Islet of Langerhans (tissue), 1 donor: ENCODE results near the gene ZNF527.
A peak's percentile ranks its signal among the peaks of the same experiment; 100 is the strongest.
"Not testable (repeated sequence)": the region's sequence is repeated elsewhere in the genome, so short reads cannot be mapped to it uniquely, and the experiment has no call there.

Experiments used
- FAIRE-seq: peaks from one replicate; lab custom pipeline; 2011; peaks lifted over from hg19 to GRCh38; lab: Jason Lieb, UNC

The ZNF527 gene

DNA sequence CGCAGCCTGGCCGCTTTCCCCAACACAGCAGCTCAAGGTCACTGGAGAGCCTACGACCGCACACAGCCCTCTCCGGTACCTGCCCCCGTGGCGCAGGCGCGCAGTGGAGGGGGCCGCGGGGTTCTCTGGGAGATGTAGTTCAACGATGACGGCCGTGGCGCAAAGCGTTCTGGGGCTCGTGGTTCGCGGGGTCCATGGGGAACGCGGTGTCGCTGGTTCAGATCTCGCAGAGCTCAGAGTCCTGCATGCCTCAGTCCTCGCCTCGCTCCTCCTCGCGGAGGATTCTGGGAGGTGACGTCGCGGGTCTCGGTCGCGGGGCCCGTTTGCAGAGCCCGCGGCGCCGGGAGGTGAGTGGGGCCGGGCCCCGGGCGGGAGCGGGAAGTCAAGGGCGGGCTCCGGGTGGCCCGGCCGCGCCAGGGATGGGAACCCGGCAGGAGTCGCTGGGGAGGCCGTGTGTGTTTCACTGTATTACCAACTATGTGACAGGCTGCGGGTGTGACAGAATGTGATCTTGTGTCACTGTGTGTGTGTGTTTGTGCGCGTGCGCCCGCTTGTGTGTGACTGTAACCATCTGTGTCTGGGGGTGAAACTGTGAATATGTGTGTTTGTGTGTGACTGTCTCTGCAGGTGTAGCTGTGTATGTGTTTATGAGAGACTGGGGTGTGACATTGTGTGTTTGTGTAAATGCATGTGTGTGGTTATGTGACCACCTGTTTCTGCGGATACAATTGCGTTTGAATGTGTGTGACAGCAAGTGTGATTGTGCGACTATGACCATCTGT lies at the start of gene ZNF527:
TSS of gene ZNF527 (plus strand) at position 220 of the 782 bp plus-strand sequence. CDS start 3,100 bp downstream, outside the sequence.
- FAIRE-seq: peak; percentile 72

GRCh38 chr19:37329686-37330085 lies 41.2 kb upstream of the ZNF527 start:
- FAIRE-seq: no peak

DNA sequence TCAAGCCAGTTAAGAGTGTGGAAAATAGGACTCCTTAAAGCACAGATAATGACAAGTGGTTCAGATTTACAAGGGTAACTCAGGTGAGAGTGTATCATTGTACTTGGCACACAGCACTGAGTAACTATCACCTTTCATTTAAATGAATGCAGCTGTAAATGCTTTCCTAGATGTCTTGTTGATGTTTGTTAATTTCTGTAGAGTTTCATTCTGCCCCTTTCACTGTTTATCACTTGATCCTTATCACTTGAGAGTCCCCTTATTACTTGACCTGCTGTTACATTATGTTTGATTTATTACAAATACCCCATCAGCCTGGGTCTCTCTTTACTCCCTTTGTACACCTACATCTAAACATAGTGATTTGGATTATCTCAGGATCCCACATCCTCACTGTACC lies 38.1 kb upstream of the ZNF527 start:
- no peak for FAIRE-seq

- FAIRE-seq: no peak
Observed at GRCh38 chr19:37333457-37333856, 37.4 kb upstream of the ZNF527 start.

- FAIRE-seq: peak; percentile 47
Observed at GRCh38 chr19:37334179-37335071, 36.5 kb upstream of the ZNF527 start.

DNA sequence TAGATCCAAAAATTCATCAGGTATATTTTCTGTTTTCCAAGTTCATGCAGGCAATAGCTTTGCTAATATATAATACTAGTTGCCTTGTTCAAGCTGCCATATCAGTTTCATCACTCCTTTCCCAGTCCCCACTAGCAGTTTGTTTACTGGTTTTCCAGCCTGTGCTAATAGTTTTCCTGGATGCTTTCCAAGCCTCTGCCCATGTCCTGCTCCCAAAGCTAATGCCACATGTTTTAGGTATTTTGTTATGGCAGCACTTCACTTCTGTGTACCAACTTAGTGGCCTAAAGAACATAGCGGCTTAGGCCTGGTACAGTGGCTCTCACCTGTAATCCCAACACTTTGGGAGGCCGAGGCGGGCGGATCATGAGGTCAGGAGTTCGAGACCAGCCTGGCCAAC lies 28.1 kb upstream of the ZNF527 start:
- FAIRE-seq: no peak

DNA sequence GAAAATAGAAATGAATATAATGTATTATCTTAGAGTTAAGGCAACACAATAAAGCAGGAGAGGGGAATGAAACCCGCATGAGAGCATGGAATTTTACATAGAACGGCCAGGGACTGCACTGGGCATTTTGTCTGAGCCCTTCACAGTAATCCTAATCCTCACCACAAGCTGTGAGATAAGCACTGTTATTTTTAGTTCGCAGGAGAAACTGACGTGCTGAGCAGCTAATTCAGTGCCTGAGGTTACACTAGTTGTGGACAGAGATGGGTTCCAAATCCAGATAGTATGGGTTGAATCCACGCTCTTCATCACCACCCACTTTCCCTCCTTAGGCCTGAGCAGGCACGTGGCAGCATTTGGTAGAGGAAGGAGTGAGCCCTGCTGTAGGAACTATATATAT lies 24.8 kb upstream of the ZNF527 start:
- no peak for FAIRE-seq

- no peak for FAIRE-seq
Observed at GRCh38 chr19:37348060-37348459, 22.8 kb upstream of the ZNF527 start.

- FAIRE-seq: no peak
Observed at GRCh38 chr19:37353968-37354367, 16.9 kb upstream of the ZNF527 start.

GRCh38 chr19:37355901-37356300 lies 15.0 kb upstream of the ZNF527 start:
- FAIRE-seq: no peak

GRCh38 chr19:37361994-37362393 lies 8.9 kb upstream of the ZNF527 start:
- FAIRE-seq: no peak

DNA sequence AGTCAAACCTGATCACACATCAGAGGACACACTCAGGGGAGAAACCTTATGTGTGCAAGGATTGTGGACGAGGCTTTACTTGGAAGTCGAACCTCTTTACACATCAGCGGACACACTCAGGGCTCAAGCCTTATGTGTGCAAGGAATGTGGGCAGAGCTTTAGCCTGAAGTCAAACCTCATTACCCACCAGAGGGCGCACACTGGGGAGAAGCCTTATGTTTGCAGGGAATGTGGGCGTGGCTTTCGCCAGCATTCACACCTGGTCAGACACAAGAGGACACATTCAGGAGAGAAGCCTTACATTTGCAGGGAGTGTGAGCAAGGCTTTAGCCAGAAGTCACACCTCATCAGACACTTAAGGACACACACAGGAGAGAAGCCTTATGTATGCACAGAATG lies 8.2 kb upstream of the ZNF527 start:
- no peak for FAIRE-seq

DNA sequence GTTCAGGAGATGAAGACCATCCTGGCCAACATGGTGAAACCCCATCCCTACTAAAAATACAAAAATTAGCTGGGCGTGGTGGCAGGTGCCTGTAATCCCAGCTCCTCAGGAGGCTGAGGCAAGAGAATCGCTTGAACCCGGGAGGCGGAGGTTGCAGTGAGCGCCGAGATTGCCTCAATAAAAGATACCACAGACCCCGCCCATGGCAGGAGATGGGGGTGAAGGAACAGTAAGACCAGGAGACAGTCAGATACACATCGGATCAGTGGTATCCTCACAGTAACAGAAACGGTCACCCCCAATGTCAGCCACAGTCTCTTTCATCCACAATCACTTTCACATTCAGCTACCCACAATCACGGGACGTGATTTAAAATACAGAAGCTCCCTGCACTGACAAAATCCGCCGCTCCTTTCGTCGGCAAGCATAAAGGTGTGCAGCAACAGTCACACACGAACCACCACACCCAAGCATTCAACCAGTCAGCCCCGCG lies 466 bp upstream of the ZNF527 start:
- FAIRE-seq: not testable (repeated sequence)

DNA sequence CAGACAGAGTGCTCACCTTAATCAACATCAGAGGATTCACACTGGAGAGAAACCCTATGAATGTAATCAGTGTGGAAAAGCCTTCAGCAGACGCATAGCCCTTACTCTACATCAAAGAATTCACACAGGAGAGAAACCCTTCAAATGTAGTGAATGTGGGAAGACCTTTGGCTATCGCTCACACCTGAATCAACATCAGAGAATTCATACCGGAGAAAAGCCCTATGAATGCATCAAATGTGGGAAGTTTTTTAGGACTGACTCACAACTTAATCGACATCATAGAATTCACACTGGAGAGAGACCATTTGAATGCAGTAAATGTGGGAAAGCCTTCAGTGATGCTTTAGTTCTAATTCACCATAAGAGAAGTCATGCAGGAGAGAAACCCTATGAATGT lies 18.3 kb downstream of the ZNF527 start:
- no peak for FAIRE-seq

DNA sequence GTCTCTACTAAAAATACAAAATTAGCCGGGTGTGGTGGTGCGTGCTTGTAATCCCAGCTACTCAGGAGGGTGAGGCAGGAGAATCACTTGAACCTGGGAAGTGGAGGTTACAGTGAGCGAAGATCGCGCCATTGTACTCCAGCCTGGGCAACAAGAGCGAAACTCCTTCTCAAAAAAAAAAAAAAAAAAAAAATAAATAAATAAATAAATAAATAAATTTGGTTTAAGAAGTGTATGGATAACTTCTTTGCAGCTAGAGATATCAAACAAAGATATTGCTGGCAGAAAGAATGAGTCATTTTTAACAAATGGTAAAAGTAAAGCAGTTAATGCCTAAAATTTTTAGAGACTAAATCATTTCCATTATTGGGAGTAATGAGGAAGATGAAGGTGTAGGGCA lies 20.5 kb downstream of the ZNF527 start:
- not testable (repeated sequence) for FAIRE-seq

DNA sequence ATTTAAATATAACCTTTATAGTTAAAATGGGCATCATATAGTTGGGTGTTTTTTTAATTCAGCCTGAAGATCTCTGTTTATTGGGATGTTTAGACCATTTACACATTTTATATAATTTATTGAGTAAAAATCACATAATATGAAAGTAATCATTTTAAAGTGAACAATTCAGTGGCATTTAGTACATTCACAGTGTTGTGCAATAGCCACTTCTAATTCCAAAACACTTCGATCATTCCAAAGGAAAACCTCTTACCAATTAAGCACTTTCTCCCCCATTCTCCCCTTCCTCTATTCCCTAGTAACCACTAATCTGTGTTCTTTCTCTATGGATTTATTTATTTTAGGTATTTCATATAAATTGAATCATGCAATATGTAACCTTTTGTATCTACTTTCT lies 30.2 kb downstream of the ZNF527 start:
- FAIRE-seq: no peak

- FAIRE-seq: no peak
Observed at GRCh38 chr19:37403403-37403802, 32.5 kb downstream of the ZNF527 start.

DNA sequence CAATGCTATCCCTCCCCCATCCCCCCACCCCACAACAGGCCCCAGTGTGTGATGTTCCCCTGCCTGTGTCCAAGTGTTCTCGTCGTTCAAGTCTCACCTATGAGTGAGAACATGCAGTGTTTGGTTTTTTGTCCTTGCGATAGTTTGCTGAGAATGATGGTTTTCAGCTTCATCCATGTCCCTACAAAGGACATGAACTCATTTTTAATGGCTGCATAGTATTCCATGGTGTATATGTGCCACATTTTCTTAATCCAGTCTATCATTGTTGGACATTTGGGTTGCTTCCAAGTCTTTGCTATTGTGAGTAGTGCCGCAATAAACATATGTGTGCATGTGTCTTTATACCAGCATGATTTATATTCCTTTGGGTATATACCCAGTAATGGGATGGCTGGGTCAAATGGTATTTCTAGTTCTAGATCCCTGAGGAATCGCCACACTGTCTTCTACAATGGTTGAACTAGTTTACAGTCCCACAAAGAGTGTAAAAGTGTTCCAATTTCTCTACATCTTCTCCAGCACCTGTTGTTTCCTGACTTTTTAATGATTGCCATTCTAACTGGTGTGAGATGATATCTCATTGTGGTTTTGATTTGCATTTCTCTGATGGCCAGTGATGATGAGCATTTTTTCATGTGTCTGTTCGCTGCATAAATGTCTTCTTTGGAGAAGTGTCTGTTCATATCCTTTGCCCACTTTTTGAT lies 35.4 kb downstream of the ZNF527 start:
- FAIRE-seq: not testable (repeated sequence)

GRCh38 chr19:37412700-37413099 lies 41.8 kb downstream of the ZNF527 start:
- FAIRE-seq: no peak

GRCh38 chr19:37413313-37414084 lies 42.6 kb downstream of the ZNF527 start:
- FAIRE-seq: no peak
